HEK293T (cell line): ENCODE measurements around the gene DVL2.

Experiments used
- BHLHE40 ChIP-seq: fragments of 450-650 bp; IDR thresholded peaks from 2 replicates; pipeline ENCODE4 v1.6.1; 2016; ENCODE audit warnings: mild to moderate bottlenecking, moderate library complexity, borderline replicate concordance
- SP1 ChIP-seq: fragments of 450-650 bp; IDR thresholded peaks from 2 replicates; pipeline ENCODE4 v1.6.1; 2017

DNA sequence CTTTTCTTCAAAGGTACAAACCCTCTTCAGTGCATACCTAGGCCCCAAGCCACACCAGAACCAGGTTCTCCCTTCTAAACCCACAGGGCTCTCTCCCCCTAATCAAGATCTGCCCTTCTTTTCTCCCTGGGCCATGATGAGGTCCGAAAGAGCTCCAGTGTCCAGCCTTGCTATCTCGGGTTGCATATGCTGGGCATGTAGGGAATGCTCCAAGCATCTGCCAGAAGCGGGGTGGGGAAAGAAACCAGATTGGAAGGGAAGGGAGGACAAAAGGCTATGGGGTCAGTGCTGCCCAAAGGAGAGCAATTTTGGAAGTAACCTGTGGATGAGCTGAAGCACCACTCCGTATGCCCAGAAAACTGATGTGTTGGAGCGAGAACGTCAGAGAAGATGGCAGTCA, 14.9 kb upstream of the DVL2 start:
- no peak for TF ChIP-seq SP1
- no peak for TF ChIP-seq BHLHE40
